GM12878 (cell line): ENCODE measurements around the gene TVP23C.

ENCODE experiments used
- CREB1 ChIP-seq: IDR thresholded peaks from 2 replicates; pipeline ENCODE4 v1.6.1; 2012; ENCODE audit warnings: low read depth, mild to moderate bottlenecking, inconsistent platforms
- MXI1 ChIP-seq: fragments of 150-350 bp; IDR thresholded peaks from 2 replicates; pipeline ENCODE4 v1.6.1; 2011; ENCODE audit warnings: low read depth, mild to moderate bottlenecking, inconsistent platforms, low read length, improper control_type of control experiment
- NRF1 ChIP-seq: conservative IDR thresholded peaks from 2 replicates; pipeline ENCODE4 v1.6.1; 2011; ENCODE audit warnings: mild to moderate bottlenecking, low read depth, low read length, improper control_type of control experiment
- USF1 ChIP-seq: IDR thresholded peaks from 2 replicates; pipeline ENCODE4 v1.6.1; 2011; ENCODE audit warnings: borderline replicate concordance, low read depth, mild to moderate bottlenecking, moderate library complexity, mixed read lengths, low read length; ENCODE audit not compliant: insufficient read depth; ENCODE audit errors: extremely low read length
- TF ChIP-seq, protein P1 (sequence below), 3 experiments: IDR thresholded peaks in 2 of 3; conservative IDR thresholded peaks in 1 of 3; 2 replicates each; pipeline ENCODE4 v1.5.1; 2011; ENCODE audit warnings: low read depth in 3 of 3, low read length in 3 of 3, mild to moderate bottlenecking in 3 of 3, control low read depth in 2 of 3, moderate library complexity in 2 of 3, inconsistent platforms in 1 of 3, mixed read lengths in 1 of 3; ENCODE audit not compliant: control insufficient read depth in 2 of 3, insufficient read depth in 1 of 3; ENCODE audit errors: extremely low read depth in 1 of 3

DNA sequence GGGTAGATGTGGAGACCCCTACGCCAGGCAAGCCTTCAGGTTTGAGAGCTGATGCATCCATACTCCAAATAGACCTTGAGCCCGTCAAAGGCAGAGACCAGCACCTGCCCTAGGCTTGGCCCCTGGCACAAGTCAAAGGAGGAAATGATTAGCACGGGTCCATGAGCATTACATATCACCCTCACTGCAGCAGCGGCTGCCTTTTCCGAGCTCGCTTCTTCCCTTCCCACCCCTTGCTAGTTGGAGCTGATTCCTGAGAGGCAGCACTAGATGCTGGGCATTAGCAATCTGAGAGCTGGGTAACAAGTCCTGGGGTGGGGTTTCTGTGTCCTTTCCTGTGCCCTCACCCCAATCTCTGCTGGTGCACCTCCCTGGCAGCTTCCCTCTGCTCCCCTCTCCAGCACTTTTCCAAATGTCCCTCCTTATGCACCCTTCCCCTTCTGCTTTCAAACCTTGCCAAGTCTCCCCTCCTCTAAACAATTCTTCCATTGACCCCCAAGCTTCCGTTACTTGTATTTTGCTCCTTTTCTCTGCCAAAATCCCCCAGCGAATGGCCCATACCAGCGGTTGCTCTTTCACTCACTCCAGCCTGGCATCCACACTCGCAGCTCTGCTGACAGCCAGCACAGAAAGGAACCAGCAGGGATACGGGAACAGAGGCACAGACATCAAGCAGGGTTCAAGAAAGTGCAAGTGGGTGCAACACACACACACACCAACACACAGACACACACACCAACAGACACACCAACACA lies 98.9 kb downstream of the TVP23C start:
- TF ChIP-seq NRF1 (no peak), MXI1 (no peak), CREB1 (no peak), USF1 (no peak)
- TF ChIP-seq, protein P1, sequence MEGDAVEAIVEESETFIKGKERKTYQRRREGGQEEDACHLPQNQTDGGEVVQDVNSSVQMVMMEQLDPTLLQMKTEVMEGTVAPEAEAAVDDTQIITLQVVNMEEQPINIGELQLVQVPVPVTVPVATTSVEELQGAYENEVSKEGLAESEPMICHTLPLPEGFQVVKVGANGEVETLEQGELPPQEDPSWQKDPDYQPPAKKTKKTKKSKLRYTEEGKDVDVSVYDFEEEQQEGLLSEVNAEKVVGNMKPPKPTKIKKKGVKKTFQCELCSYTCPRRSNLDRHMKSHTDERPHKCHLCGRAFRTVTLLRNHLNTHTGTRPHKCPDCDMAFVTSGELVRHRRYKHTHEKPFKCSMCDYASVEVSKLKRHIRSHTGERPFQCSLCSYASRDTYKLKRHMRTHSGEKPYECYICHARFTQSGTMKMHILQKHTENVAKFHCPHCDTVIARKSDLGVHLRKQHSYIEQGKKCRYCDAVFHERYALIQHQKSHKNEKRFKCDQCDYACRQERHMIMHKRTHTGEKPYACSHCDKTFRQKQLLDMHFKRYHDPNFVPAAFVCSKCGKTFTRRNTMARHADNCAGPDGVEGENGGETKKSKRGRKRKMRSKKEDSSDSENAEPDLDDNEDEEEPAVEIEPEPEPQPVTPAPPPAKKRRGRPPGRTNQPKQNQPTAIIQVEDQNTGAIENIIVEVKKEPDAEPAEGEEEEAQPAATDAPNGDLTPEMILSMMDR (IDR thresholded peaks at IDR 0.05 in 2 of 3, conservative IDR thresholded peaks at IDR 0.05 in 1 of 3; ENCODE audit: control insufficient read depth in 2 of 3, extremely low read depth in 1 of 3, insufficient read depth in 1 of 3, low read depth in 3 of 3, low read length in 3 of 3): no peak
